MV-4-11 (cell line): ENCODE results near the gene HIGD2A.

Experiments used
- DNase-seq: peaks from one replicate; lab custom pipeline; 2025; lab: John Stamatoyannopoulos, UW

HIGD2A gene

GRCh38 chr5:176369934-176370711, 18.4 kb upstream of the HIGD2A start:
- no peak for DNase-seq

- DNase-seq = no peak
Measured at GRCh38 chr5:176371621-176372539, 16.7 kb upstream of the HIGD2A start.

- peak; percentile 22 for DNase-seq
Measured at GRCh38 chr5:176373100-176373818, 15.3 kb upstream of the HIGD2A start.

- peak; percentile 67 for DNase-seq
Measured at GRCh38 chr5:176379881-176380280, 8.7 kb upstream of the HIGD2A start.

GRCh38 chr5:176381423-176381822, 7.1 kb upstream of the HIGD2A start:
- no peak for DNase-seq

GRCh38 chr5:176381979-176382378, 6.6 kb upstream of the HIGD2A start:
- DNase-seq = no peak

GRCh38 chr5:176382721-176383120, 5.8 kb upstream of the HIGD2A start:
- no peak for DNase-seq

- no peak for DNase-seq
Measured at GRCh38 chr5:176383248-176383905, 5.2 kb upstream of the HIGD2A start.

GRCh38 chr5:176383961-176384360, 4.6 kb upstream of the HIGD2A start:
- DNase-seq = no peak

- no peak for DNase-seq
Measured at GRCh38 chr5:176384366-176384930, 4.1 kb upstream of the HIGD2A start.

GRCh38 chr5:176384991-176385390, 3.6 kb upstream of the HIGD2A start:
- no peak for DNase-seq

- DNase-seq = no peak
Measured at GRCh38 chr5:176386491-176386890, 2.1 kb upstream of the HIGD2A start.

- no peak for DNase-seq
Measured at GRCh38 chr5:176387384-176387925, 1.1 kb upstream of the HIGD2A start.

- no peak for DNase-seq
Measured at GRCh38 chr5:176388003-176388443, 528 bp upstream of the HIGD2A start.

- peak; percentile 71 for DNase-seq
Measured at GRCh38 chr5:176389135-176390123, 878 bp downstream of the HIGD2A start.

- no peak for DNase-seq
Measured at GRCh38 chr5:176391479-176391878, 2.9 kb downstream of the HIGD2A start.

GRCh38 chr5:176391999-176392398, 3.4 kb downstream of the HIGD2A start:
- peak; percentile 91 for DNase-seq

- peak; percentile 24 for DNase-seq
Measured at GRCh38 chr5:176392526-176392925, 4.0 kb downstream of the HIGD2A start.

- no peak for DNase-seq
Measured at GRCh38 chr5:176394096-176394495, 5.5 kb downstream of the HIGD2A start.
